ENCODE measurements around the gene ATP8B2. TPM values are rescaled to one million over a fixed set of nuclear protein-coding genes. Genes with fewer than 3 reads are reported as not detected.

ATP8B2 gene
- polyA plus RNA-seq, 6 donors from 2014 or later = 5.0 to 11.7 (median 7.7) TPM

- DNase-seq (no peak), ATAC-seq (ENCODE audit: low read depth in 2 of 2) (no peak)
- Mint-ChIP-seq H3K4me3 (no peak overlapping the region), H3K36me3 (peaks cover 34 to 64% of the 10 kb centered on the region in 2 donors), H3K9me3 (no peaks in the 10 kb centered on the region), H3K4me1 (peaks cover 0 to 11% (median 5%) of the 10 kb centered on the region in 3 donors), H3K27ac (peak overlapping the region in 4 of 6 donors; percentile 37 to 82 (median 56)), H3K27me3 (no peaks in the 10 kb centered on the region)
Observed at GRCh38 chr1:154342836-154343472, 17.6 kb downstream of the ATP8B2 start.

DNA sequence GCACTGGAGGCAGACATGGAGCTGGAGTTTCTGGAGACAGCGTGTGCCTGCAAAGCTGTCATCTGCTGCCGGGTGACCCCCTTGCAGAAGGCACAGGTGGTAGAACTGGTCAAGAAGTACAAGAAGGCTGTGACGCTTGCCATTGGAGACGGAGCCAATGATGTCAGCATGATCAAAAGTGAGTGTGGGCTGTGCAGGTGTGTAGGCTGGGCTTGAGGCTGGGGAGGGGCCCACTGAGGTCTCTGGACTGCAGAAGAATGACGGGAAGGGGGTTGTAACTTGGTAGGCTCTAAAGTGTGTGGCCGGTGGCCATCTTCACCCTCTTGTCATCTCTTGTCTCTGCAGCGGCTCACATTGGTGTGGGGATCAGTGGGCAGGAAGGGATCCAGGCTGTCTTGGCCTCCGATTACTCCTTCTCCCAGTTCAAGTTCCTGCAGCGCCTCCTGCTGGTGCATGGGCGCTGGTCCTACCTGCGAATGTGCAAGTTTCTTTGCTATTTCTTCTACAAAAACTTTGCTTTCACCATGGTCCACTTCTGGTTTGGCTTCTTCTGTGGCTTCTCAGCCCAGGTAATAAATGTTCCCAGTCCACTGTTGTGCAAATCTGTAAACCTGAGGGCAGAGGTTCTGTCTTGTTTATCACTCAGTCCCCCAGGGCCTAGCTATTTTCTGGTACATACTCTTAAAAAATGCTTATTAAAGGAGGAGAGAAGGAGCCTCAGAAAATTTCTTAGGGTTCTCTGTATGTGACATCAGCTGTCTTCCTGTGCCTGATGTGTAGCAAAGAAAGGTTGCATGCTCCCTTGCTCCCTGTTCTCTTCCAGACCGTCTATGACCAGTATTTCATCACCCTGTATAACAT lies 19.9 kb downstream of the ATP8B2 start:
- Mint-ChIP-seq H3K27ac (no peak overlapping the region), H3K4me1 (peaks cover 0 to 11% (median 5%) of the 10 kb centered on the region in 3 donors), H3K36me3 (peaks cover 42 to 72% of the 10 kb centered on the region in 2 donors)

GRCh38 chr1:154346276-154346917 lies 21.1 kb downstream of the ATP8B2 start:
- Mint-ChIP-seq H3K4me3 (peak overlapping the region in 1 of 8 donors; percentile 76), H3K27ac (no peak overlapping the region)

More for the DNA sequence above, 19.9 kb downstream of the ATP8B2 start:
- Mint-ChIP-seq H3K9me3 (no peaks in the 10 kb centered on the region), H3K27me3 (no peaks in the 10 kb centered on the region), H3K4me3 (no peak overlapping the region)
- no peak for ATAC-seq (ENCODE audit: low read depth in 2 of 2)
- DNase-seq = no peak

DNA sequence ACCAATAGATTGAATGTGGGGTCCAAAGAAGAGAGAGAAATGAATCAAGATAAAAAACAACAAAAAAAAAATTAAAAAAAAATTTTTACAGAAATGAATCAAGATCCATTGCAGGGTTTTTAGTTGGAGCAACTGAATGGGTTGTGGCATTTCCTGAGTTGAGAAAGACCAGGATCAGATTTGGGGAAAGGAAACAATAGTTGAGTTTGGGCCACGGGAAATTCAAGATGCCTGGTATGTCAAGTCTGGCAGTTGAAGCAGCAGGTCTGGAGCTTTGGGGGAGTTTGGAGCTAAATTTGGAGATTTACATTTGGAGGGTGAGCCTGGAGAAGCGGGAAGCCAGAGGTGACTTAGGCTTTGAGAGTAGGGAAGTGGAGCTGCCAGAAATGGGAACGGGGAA lies 22.6 kb downstream of the ATP8B2 start:
- Mint-ChIP-seq H3K27ac (no peak overlapping the region), H3K4me1 (peaks cover 9 to 13% (median 10%) of the 10 kb centered on the region in 3 donors)
- no peak for DNase-seq

More at GRCh38 chr1:154346276-154346917, 21.1 kb downstream of the ATP8B2 start:
- H3K4me1 Mint-ChIP-seq = peaks cover 0 to 11% (median 5%) of the 10 kb centered on the region in 3 donors
- H3K27me3 Mint-ChIP-seq = peaks cover 0 to 4% (median 0%) of the 10 kb centered on the region in 3 donors
- peaks cover 42 to 64% of the 10 kb centered on the region in 2 donors for H3K36me3 Mint-ChIP-seq
- ATAC-seq (ENCODE audit: low read depth in 2 of 2) (no peak), DNase-seq (no peak)
- no peaks in the 10 kb centered on the region for H3K9me3 Mint-ChIP-seq

DNA sequence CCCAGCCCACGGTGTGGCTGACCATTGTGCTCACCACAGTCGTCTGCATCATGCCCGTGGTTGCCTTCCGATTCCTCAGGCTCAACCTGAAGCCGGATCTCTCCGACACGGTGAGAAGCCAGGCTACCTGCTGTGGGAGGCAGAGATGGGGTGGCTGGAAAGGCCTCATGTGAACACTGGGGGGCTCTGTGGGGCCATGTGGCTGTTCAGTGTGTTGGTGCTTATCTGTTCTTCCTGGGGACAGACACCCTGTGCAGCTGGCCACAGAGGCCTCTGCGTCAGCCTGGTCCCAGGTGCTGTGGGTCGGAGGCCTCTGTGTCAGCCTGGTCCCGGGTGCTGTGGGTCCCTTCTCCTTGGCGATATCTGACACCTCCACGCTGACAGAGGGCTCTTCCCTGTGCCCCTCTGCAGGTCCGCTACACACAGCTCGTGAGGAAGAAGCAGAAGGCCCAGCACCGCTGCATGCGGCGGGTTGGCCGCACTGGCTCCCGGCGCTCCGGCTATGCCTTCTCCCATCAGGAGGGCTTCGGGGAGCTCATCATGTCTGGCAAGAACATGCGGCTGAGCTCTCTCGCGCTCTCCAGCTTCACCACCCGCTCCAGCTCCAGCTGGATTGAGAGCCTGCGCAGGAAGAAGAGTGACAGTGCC lies 23.2 kb downstream of the ATP8B2 start:
- Mint-ChIP-seq H3K9me3 (no peaks in the 10 kb centered on the region), H3K27ac (peak overlapping the region in 1 of 6 donors; percentile 44), H3K4me1 (peaks cover 14 to 16% (median 15%) of the 10 kb centered on the region in 3 donors), H3K27me3 (peaks cover 13 to 20% (median 14%) of the 10 kb centered on the region in 3 donors), H3K36me3 (peaks cover 28 to 52% of the 10 kb centered on the region in 2 donors), H3K4me3 (no peak overlapping the region)
- DNase-seq = no peak
- no peak for ATAC-seq (ENCODE audit: low read depth in 2 of 2)

More for the DNA sequence above, 22.6 kb downstream of the ATP8B2 start:
- peaks cover 7 to 14% (median 8%) of the 10 kb centered on the region in 3 donors for H3K27me3 Mint-ChIP-seq
- no peak for ATAC-seq (ENCODE audit: low read depth in 2 of 2)
- no peaks in the 10 kb centered on the region for H3K9me3 Mint-ChIP-seq
- H3K36me3 Mint-ChIP-seq = peaks cover 34 to 58% of the 10 kb centered on the region in 2 donors
- H3K4me3 Mint-ChIP-seq = no peak overlapping the region

DNA sequence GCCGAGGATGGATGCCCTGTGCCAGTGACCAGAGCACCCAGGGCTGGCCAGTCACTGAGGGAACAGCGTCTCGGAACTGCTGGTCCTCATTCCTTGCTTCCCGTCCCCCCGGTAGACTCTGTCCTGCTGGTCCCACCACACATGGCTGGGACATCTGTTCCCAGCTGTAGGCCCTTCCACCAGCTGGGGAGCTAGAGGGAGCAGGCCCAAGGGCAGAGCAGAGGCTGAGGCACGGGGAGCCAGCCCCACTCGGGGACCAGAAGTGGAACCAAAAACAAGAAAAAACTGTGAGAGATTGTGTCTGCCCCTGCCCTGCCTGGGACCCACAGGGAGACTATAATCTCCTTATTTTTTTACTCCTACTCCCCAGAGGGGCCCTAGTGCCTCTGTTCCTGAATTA lies 23.8 kb downstream of the ATP8B2 start:
- H3K27ac Mint-ChIP-seq = peak overlapping the region in 2 of 6 donors; percentile 26 to 57
- H3K4me3 Mint-ChIP-seq = no peak overlapping the region
- no peak for ATAC-seq (ENCODE audit: low read depth in 2 of 2)
- H3K4me1 Mint-ChIP-seq = peaks cover 20 to 21% (median 21%) of the 10 kb centered on the region in 3 donors
- H3K9me3 Mint-ChIP-seq = no peaks in the 10 kb centered on the region
- DNase-seq = no peak
- H3K36me3 Mint-ChIP-seq = peaks cover 26 to 46% of the 10 kb centered on the region in 2 donors
- H3K27me3 Mint-ChIP-seq = peaks cover 19 to 26% (median 19%) of the 10 kb centered on the region in 3 donors

DNA sequence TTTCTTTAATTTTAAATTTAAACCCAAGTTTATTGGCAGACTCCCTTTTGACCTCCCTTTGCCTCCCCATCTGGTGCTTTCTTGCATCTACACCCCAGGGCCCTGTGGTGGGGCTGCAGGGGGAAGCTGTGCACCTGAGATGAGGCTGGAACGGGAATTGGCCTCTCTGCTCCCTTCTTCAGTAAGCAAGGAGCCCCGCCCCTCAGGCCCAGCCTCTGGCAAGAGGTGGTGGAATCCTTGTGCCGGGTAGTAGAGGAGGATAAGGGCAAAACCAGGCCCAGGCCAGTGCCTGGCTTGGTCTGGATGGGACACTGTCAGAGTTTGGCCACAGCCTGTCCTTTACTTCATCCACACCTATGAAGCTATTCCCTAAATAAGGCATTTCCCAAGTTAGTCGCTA lies 25.1 kb downstream of the ATP8B2 start:
- Mint-ChIP-seq H3K9me3 (no peaks in the 10 kb centered on the region), H3K4me1 (peaks cover 21 to 27% (median 22%) of the 10 kb centered on the region in 3 donors)

GRCh38 chr1:154351363-154352068 lies 26.2 kb downstream of the ATP8B2 start:
- H3K27me3 Mint-ChIP-seq = peaks cover 19 to 36% (median 32%) of the 10 kb centered on the region in 3 donors

More for the DNA sequence above, 25.1 kb downstream of the ATP8B2 start:
- no peak overlapping the region for H3K27ac Mint-ChIP-seq
- H3K4me3 Mint-ChIP-seq = peak overlapping the region in 1 of 8 donors; percentile 10
- peaks cover 19 to 32% (median 32%) of the 10 kb centered on the region in 3 donors for H3K27me3 Mint-ChIP-seq
- H3K36me3 Mint-ChIP-seq = peaks cover 19 to 33% of the 10 kb centered on the region in 2 donors
- no peak for ATAC-seq (ENCODE audit: low read depth in 2 of 2)
- DNase-seq = no peak

DNA sequence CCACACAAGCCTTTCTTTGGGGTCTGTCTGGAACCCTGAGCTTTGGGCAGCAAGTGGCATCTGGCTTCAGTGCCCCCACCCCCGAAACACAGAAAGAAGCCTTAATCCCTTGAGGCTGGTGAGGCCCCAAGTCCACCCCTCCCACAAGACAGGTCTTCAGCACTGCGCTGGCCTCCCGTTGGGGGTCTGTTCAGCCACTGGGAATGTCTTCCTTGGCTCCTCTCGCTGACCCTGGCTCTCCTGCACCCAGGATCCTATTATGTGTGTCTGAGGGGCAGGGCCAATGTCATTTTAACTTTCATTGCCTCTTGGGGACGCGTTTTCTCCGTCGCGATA lies 26.9 kb downstream of the ATP8B2 start:
- peak overlapping the region; percentile 53 to 93 (median 78) for H3K4me3 Mint-ChIP-seq
- DNase-seq (no peak), ATAC-seq (ENCODE audit: low read depth in 2 of 2) (peak in 1 of 2 donors; percentile 12)
- peaks cover 21 to 27% (median 22%) of the 10 kb centered on the region in 3 donors for H3K4me1 Mint-ChIP-seq
- H3K27me3 Mint-ChIP-seq = peaks cover 19 to 36% (median 32%) of the 10 kb centered on the region in 3 donors
- no peaks in the 10 kb centered on the region for H3K9me3 Mint-ChIP-seq
- H3K36me3 Mint-ChIP-seq = peaks cover 12 to 20% of the 10 kb centered on the region in 2 donors
- H3K27ac Mint-ChIP-seq = peak overlapping the region in 1 of 6 donors; percentile 25

More at GRCh38 chr1:154351363-154352068, 26.2 kb downstream of the ATP8B2 start:
- no peaks in the 10 kb centered on the region for H3K9me3 Mint-ChIP-seq
- H3K27ac Mint-ChIP-seq = no peak overlapping the region
- ATAC-seq (ENCODE audit: low read depth in 2 of 2) (no peak), DNase-seq (no peak)
- H3K4me1 Mint-ChIP-seq = peaks cover 21 to 27% (median 22%) of the 10 kb centered on the region in 3 donors
- peak overlapping the region in 1 of 8 donors; percentile 8 for H3K4me3 Mint-ChIP-seq
- peaks cover 14 to 24% of the 10 kb centered on the region in 2 donors for H3K36me3 Mint-ChIP-seq

GRCh38 chr1:154352581-154353459 lies 27.5 kb downstream of the ATP8B2 start:
- peak overlapping the region in 4 of 6 donors; percentile 19 to 81 (median 60) for H3K27ac Mint-ChIP-seq
- no peaks in the 10 kb centered on the region for H3K9me3 Mint-ChIP-seq
- peak overlapping the region; percentile 53 to 93 (median 78) for H3K4me3 Mint-ChIP-seq
- peaks cover 21 to 27% (median 22%) of the 10 kb centered on the region in 3 donors for H3K4me1 Mint-ChIP-seq
- ATAC-seq (ENCODE audit: low read depth in 2 of 2) (peak; percentile 63 to 64), DNase-seq (no peak)
- peaks cover 9 to 14% of the 10 kb centered on the region in 2 donors for H3K36me3 Mint-ChIP-seq
- peaks cover 19 to 36% (median 32%) of the 10 kb centered on the region in 3 donors for H3K27me3 Mint-ChIP-seq

DNA sequence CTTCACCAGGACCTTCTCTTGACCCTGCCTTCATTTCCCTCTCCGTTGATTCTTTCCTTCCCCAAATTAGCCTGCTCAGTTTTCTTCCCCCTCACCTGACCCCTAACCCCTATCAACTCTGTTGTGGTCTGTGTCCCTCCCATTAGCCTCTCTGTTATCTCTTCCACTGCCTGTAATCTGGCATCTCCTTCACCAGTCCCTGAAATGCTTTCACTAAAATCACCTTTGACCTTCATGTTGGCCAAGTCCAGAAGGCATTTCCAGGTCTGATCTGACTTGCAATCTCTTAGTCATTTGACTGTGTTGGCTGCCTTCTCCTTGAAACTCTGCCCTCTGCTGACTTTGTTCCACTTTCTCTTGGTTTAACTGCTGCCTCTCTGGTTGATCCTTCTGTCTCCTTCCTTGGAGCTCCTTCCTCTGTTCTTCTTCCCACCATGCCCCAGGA lies 28.2 kb downstream of the ATP8B2 start:
- DNase-seq = peak; percentile 7
- no peaks in the 10 kb centered on the region for H3K9me3 Mint-ChIP-seq
- no peak overlapping the region for H3K27ac Mint-ChIP-seq
- peak; percentile 47 to 60 for ATAC-seq (ENCODE audit: low read depth in 2 of 2)
- H3K36me3 Mint-ChIP-seq = peaks cover 4 to 8% of the 10 kb centered on the region in 2 donors
- peaks cover 19 to 38% (median 32%) of the 10 kb centered on the region in 3 donors for H3K27me3 Mint-ChIP-seq
- H3K4me3 Mint-ChIP-seq = peak overlapping the region; percentile 7 to 93 (median 68)
- H3K4me1 Mint-ChIP-seq = peaks cover 21 to 27% (median 22%) of the 10 kb centered on the region in 3 donors

Data from naive B cell (primary cell).